Measurements from ENCODE around the gene SLC25A19.

The SLC25A19 gene

DNA sequence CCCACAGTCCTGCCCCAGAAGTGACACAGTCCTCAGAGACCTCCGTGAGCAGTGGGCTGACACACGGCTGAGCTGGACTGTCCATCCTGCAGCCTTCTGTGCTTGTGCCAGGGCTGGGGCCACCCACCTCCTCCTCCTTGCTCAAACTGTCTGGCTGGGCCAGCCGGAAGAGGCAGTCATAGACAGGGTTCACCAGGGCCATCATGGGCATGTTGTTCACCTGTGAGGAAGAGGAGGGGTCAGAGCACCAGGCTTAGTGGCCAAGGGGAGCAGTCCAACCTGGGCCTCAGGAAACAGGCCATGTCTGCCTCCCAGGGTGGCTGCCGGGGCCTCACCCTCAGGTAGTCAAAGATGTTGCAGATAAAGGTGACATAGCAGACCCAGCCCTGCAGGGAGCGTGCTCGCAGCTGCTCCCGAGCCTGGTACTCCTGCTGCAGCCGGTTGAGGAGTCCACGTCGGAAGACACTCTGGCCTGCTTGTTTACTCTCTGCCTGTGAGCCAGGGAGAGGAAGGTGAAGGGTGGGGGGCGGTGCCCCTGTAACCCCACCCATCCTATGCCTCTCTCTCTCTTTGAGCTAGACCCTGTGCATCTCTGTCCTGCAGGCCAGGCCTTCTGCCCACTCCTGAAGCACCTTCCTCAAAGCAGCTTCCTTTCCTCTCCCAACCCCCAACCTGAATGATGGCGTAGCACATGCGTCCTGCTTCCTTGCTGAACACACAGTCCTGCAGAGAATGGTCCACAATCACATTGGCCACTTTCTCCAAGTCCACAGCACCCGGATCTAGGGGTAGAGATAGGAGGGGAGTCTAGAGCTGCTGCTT is 21.6 kb downstream of the SLC25A19 start:
- H3K36me3 ChIP-seq (ENCODE audit: control insufficient read depth, low read length): peaks cover 61% of the 10 kb centered on the region
- H3K4me2 ChIP-seq (ENCODE audit: low read length): no peak overlapping the region
- no peak overlapping the region for H3K27ac ChIP-seq (ENCODE audit: low read depth, low read length)
- peaks cover 33% of the 10 kb centered on the region for H3K4me1 ChIP-seq (ENCODE audit: control insufficient read depth, low read length)
- TF ChIP-seq, protein P1, sequence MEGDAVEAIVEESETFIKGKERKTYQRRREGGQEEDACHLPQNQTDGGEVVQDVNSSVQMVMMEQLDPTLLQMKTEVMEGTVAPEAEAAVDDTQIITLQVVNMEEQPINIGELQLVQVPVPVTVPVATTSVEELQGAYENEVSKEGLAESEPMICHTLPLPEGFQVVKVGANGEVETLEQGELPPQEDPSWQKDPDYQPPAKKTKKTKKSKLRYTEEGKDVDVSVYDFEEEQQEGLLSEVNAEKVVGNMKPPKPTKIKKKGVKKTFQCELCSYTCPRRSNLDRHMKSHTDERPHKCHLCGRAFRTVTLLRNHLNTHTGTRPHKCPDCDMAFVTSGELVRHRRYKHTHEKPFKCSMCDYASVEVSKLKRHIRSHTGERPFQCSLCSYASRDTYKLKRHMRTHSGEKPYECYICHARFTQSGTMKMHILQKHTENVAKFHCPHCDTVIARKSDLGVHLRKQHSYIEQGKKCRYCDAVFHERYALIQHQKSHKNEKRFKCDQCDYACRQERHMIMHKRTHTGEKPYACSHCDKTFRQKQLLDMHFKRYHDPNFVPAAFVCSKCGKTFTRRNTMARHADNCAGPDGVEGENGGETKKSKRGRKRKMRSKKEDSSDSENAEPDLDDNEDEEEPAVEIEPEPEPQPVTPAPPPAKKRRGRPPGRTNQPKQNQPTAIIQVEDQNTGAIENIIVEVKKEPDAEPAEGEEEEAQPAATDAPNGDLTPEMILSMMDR (IDR thresholded peaks at IDR 0.05; ENCODE audit: low read depth, low read length, poor library complexity, severe bottlenecking): no peak
- peaks cover 41% of the 10 kb centered on the region for H3K79me2 ChIP-seq (ENCODE audit: control insufficient read depth, low read length)
- no peak overlapping the region for H3K4me3 ChIP-seq (ENCODE audit: low read length)
- H4K20me1 ChIP-seq (ENCODE audit: control insufficient read depth, insufficient read depth, low read depth, low read length): no peaks in the 10 kb centered on the region
- H3F3A ChIP-seq (ENCODE audit: control insufficient read depth, insufficient read depth): peaks cover 3% of the 10 kb centered on the region
- no peaks in the 10 kb centered on the region for H3K9me2 ChIP-seq (replicated peaks; ENCODE audit: control insufficient read depth, low read length)
- H3K27me3 ChIP-seq (ENCODE audit: control insufficient read depth, low read length): no peaks in the 10 kb centered on the region
- no peaks in the 10 kb centered on the region for H3K9me3 ChIP-seq (ENCODE audit: control insufficient read depth, insufficient read depth, low read length)

DNA sequence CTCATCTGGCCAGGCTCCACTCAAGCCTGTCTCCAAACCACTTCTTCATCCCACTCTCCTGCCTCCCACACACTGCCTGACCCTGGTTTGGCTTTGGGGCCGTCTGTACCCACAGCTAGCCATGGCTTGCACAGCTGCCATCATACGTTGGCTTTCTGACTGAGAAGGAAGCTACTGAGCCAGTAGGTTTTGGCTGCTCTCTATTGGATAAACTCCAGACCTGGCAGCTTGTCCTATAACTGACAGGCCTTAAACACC is 22.2 kb downstream of the SLC25A19 start:
- Histone ChIP-seq H3K79me2 (ENCODE audit: control insufficient read depth, low read length) (peaks cover 41% of the 10 kb centered on the region), H3F3A (ENCODE audit: control insufficient read depth, insufficient read depth) (peaks cover 3% of the 10 kb centered on the region), H3K9me3 (ENCODE audit: control insufficient read depth, insufficient read depth, low read length) (no peaks in the 10 kb centered on the region), H3K4me2 (ENCODE audit: low read length) (no peak overlapping the region), H4K20me1 (ENCODE audit: control insufficient read depth, insufficient read depth, low read depth, low read length) (no peaks in the 10 kb centered on the region), H3K36me3 (ENCODE audit: control insufficient read depth, low read length) (peaks cover 61% of the 10 kb centered on the region), H3K9me2 (replicated peaks; ENCODE audit: control insufficient read depth, low read length) (no peaks in the 10 kb centered on the region), H3K4me1 (ENCODE audit: control insufficient read depth, low read length) (peaks cover 31% of the 10 kb centered on the region), H3K27ac (ENCODE audit: low read depth, low read length) (no peak overlapping the region), H3K27me3 (ENCODE audit: control insufficient read depth, low read length) (no peaks in the 10 kb centered on the region), H3K4me3 (ENCODE audit: low read length) (no peak overlapping the region)
- TF ChIP-seq, protein P1 (IDR thresholded peaks at IDR 0.05; ENCODE audit: low read depth, low read length, poor library complexity, severe bottlenecking): no peak
- TF ChIP-seq EZH2phosphoT487 (IDR thresholded peaks at IDR 0.05; ENCODE audit: borderline replicate concordance, low read length): no peak

DNA sequence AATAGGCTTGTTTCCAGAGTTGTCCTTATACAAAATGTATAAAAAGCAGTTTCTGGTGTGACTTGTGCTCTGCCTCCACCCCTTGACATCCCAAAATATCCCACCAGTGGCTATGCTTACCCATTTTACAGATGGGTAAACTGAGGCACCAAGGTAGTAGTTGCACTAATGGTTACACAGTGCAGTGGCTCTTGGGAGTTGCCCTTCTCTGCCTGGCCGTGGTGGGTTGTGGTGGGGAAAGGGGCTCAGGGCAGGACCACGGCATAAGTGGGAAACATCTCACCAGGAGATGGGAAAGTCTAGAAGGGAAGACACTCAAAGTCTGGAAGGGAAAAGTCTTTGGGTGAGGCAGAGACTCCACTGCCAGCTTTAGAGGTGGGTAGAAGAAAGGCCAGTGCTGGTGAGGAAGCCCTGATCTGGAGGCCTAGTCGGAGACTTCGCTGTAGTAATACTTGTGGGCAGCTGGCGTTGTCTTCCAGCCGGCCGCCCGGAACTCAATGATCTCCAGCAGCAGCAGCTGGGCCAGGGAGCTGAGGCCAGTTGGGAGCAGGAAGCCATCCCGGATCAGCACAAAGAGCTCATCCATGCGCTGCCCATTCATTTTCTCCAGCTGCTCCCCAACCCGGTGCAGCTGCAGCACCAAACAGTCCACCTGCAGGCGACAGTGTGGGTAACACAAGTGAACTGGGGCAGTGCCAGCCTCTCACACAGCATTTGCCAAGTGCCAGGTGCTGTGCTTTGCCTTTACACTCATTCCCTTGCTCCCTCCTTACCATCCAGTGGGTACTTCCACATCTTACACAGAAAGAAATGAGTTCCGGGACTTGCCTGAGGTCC is 22.7 kb downstream of the SLC25A19 start:
- peaks cover 40% of the 10 kb centered on the region for H3K79me2 ChIP-seq (ENCODE audit: control insufficient read depth, low read length)
- H3F3A ChIP-seq (ENCODE audit: control insufficient read depth, insufficient read depth): peaks cover 3% of the 10 kb centered on the region
- no peak overlapping the region for H3K4me3 ChIP-seq (ENCODE audit: low read length)
- H3K9me3 ChIP-seq (ENCODE audit: control insufficient read depth, insufficient read depth, low read length): no peaks in the 10 kb centered on the region
- H3K36me3 ChIP-seq (ENCODE audit: control insufficient read depth, low read length): peaks cover 64% of the 10 kb centered on the region
- no peak overlapping the region for H3K4me2 ChIP-seq (ENCODE audit: low read length)
- TF ChIP-seq, protein P1 (IDR thresholded peaks at IDR 0.05; ENCODE audit: low read depth, low read length, poor library complexity, severe bottlenecking): no peak
- TF ChIP-seq EZH2phosphoT487 (IDR thresholded peaks at IDR 0.05; ENCODE audit: borderline replicate concordance, low read length): no peak
- H4K20me1 ChIP-seq (ENCODE audit: control insufficient read depth, insufficient read depth, low read depth, low read length): no peaks in the 10 kb centered on the region
- H3K27me3 ChIP-seq (ENCODE audit: control insufficient read depth, low read length): no peaks in the 10 kb centered on the region
- H3K4me1 ChIP-seq (ENCODE audit: control insufficient read depth, low read length): peaks cover 28% of the 10 kb centered on the region
- H3K27ac ChIP-seq (ENCODE audit: low read depth, low read length): no peak overlapping the region
- H3K9me2 ChIP-seq (replicated peaks; ENCODE audit: control insufficient read depth, low read length): no peaks in the 10 kb centered on the region

Data from DOHH2 (cell line).